Measurements from ENCODE around the gene ADAMTS16.

Gene ADAMTS16

GRCh38 chr5:5340206-5340729, 200.1 kb downstream of the ADAMTS16 start:
- in situ Hi-C loops (cut with MboI; ENCODE audit: low sequenced_read_pairs), result no loop called here
- Histone ChIP-seq H3K9me3 (no peaks in the 10 kb centered on the region), H3K36me3 (replicated peaks) (no peaks in the 10 kb centered on the region), H3K27me3 (ENCODE audit: low read depth) (no peaks in the 10 kb centered on the region), H3K4me3 (no peak overlapping the region), H3K4me1 (no peaks in the 10 kb centered on the region)
- DNase-seq (ENCODE audit: low spot score in 2 of 2), result no peak

GRCh38 chr5:5341531-5342292, 201.6 kb downstream of the ADAMTS16 start:
- H3K36me3 ChIP-seq (replicated peaks), result no peaks in the 10 kb centered on the region
- H3K4me3 ChIP-seq, result no peak overlapping the region
- no peaks in the 10 kb centered on the region for H3K27me3 ChIP-seq (ENCODE audit: low read depth)
- no peak for DNase-seq (ENCODE audit: low spot score in 2 of 2)
- H3K9me3 ChIP-seq, result no peaks in the 10 kb centered on the region
- H3K4me1 ChIP-seq, result no peaks in the 10 kb centered on the region
- in situ Hi-C loops (cut with MboI; ENCODE audit: low sequenced_read_pairs), result no loop called here

DNA sequence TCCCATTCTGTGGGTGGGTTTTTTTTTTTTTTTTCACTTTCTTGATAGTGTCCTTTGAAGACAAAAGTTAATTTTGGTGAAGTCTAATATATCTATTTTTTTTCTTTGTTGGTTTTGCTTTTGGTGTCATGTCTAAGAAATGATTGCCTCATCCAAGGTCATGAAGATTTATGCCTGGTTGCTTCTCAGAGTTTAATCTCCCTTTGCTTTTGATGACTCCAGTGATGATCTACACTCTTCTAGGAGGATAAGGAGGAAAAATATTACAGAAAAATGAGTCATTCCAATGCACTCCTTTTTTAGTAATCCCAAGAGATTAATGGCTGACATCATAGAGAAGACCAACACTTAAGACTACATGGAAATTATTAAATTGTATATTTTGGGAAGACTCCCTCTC, 202.7 kb downstream of the ADAMTS16 start:
- H3K9me3 ChIP-seq, result no peaks in the 10 kb centered on the region
- no peak overlapping the region for H3K4me3 ChIP-seq
- H3K4me1 ChIP-seq, result no peaks in the 10 kb centered on the region
- H3K27me3 ChIP-seq (ENCODE audit: low read depth), result no peaks in the 10 kb centered on the region
- DNase-seq (ENCODE audit: low spot score in 2 of 2), result no peak
- H3K36me3 ChIP-seq (replicated peaks), result no peaks in the 10 kb centered on the region
- in situ Hi-C loops (cut with MboI; ENCODE audit: low sequenced_read_pairs), result no loop called here

DNA sequence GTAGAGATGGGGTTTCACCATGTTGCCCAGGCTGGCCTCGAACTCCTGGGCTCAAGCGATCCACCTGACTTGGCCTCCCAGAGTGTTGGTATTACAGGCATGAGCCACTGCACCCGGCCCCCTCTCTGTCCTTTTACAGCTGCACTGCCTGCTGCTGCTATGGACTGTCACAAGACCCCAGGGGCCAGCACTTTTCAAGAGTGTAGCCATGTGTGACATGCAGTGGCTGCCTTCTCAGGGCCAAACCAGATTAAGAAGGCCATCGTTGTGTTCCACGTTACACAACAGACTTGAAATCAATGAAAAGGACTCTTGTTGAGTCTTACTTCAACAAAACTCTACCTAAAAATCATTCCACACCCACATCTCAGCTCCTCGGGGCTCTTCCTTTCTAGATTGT, 203.4 kb downstream of the ADAMTS16 start:
- H3K9me3 ChIP-seq, result no peaks in the 10 kb centered on the region
- no peak for DNase-seq (ENCODE audit: low spot score in 2 of 2)
- H3K27me3 ChIP-seq (ENCODE audit: low read depth), result no peaks in the 10 kb centered on the region
- H3K36me3 ChIP-seq (replicated peaks), result no peaks in the 10 kb centered on the region
- H3K4me3 ChIP-seq, result no peak overlapping the region
- in situ Hi-C loops (cut with MboI; ENCODE audit: low sequenced_read_pairs), result no loop called here
- no peaks in the 10 kb centered on the region for H3K4me1 ChIP-seq

DNA sequence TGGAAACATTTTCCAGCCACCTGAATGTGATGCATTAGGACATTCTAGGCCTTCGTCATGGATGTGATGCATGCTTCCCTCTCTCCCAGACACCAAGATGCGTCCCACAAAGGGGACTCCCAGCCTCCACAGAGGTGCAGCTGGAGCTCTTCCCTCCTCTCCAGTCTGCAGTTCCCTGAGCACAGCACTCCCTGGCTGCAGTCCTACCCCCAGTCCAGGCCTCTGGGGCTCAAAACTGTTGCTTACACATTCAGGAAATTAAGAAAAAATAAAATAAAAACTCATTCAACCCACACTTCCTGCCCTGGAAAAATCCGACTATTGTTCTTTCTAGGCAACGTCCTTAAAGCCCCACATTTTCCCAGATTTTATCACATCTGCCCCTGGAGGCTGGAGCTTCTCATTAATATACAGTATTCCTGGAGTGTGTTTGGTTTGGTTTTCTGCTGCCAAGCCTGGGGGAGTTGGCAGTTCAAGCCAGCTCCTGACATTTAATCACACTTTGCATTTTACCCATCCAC, 204.0 kb downstream of the ADAMTS16 start:
- DNase-seq (ENCODE audit: low spot score in 2 of 2), result no peak
- H3K36me3 ChIP-seq (replicated peaks), result no peaks in the 10 kb centered on the region
- H3K27me3 ChIP-seq (ENCODE audit: low read depth), result no peaks in the 10 kb centered on the region
- H3K4me1 ChIP-seq, result no peaks in the 10 kb centered on the region
- in situ Hi-C loops (cut with MboI; ENCODE audit: low sequenced_read_pairs), result no loop called here
- no peak overlapping the region for H3K4me3 ChIP-seq
- no peaks in the 10 kb centered on the region for H3K9me3 ChIP-seq

DNA sequence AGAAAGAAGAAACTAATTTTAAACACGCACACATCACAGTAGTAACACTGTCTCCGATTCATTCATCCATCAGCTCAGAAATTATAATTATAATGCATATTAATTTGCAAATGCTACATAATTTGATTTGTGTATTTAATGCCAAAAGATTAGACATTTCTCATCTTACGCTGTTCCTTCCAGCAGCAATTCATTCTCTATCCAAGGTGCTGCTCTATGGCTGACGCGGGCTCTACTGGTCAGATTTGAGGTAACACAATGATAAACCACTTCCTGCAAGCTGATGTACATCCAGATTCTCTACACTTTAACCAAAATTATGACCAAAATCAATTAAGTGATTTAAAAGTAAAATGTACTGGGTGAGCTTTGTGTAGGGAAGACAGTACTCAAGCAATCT, 204.5 kb downstream of the ADAMTS16 start:
- H3K27me3 ChIP-seq (ENCODE audit: low read depth), result no peaks in the 10 kb centered on the region
- H3K36me3 ChIP-seq (replicated peaks), result no peaks in the 10 kb centered on the region
- H3K9me3 ChIP-seq, result no peaks in the 10 kb centered on the region
- DNase-seq (ENCODE audit: low spot score in 2 of 2), result no peak
- in situ Hi-C loops (cut with MboI; ENCODE audit: low sequenced_read_pairs), result no loop called here
- H3K4me3 ChIP-seq, result no peak overlapping the region
- no peaks in the 10 kb centered on the region for H3K4me1 ChIP-seq

DNA sequence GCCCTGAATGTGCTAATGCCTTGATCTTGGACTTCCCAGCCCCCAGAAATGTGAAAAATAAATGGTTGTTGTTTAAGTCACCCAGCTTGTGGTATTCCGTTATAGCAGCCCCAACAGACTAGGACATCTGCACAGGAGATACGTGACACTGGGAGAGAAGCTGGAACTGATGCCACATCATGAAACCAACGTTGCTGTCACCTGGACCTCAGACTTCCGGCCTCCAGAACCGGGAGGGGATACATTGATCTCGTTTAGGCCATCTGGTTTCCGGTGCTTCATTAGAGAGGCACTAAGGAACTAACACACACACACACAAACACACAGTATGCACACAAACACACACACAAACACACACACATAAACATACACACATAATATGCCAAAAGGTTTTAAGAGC, 207.3 kb downstream of the ADAMTS16 start:
- no peak for DNase-seq (ENCODE audit: low spot score in 2 of 2)
- in situ Hi-C loops (cut with MboI; ENCODE audit: low sequenced_read_pairs), result no loop called here
- Histone ChIP-seq H3K4me3 (no peak overlapping the region), H3K27me3 (ENCODE audit: low read depth) (no peaks in the 10 kb centered on the region), H3K36me3 (replicated peaks) (no peaks in the 10 kb centered on the region), H3K9me3 (no peaks in the 10 kb centered on the region), H3K4me1 (no peaks in the 10 kb centered on the region)

GRCh38 chr5:5348135-5348534, 208.0 kb downstream of the ADAMTS16 start:
- DNase-seq (ENCODE audit: low spot score in 2 of 2), result no peak
- H3K4me3 ChIP-seq, result no peak overlapping the region
- no peaks in the 10 kb centered on the region for H3K27me3 ChIP-seq (ENCODE audit: low read depth)
- no peaks in the 10 kb centered on the region for H3K36me3 ChIP-seq (replicated peaks)
- in situ Hi-C loops (cut with MboI; ENCODE audit: low sequenced_read_pairs), result no loop called here
- no peaks in the 10 kb centered on the region for H3K4me1 ChIP-seq
- no peaks in the 10 kb centered on the region for H3K9me3 ChIP-seq

GRCh38 chr5:5348576-5348975, 208.4 kb downstream of the ADAMTS16 start:
- H3K27me3 ChIP-seq (ENCODE audit: low read depth), result no peaks in the 10 kb centered on the region
- no peaks in the 10 kb centered on the region for H3K4me1 ChIP-seq
- DNase-seq (ENCODE audit: low spot score in 2 of 2), result no peak
- no peaks in the 10 kb centered on the region for H3K9me3 ChIP-seq
- H3K4me3 ChIP-seq, result no peak overlapping the region
- no peaks in the 10 kb centered on the region for H3K36me3 ChIP-seq (replicated peaks)
- in situ Hi-C loops (cut with MboI; ENCODE audit: low sequenced_read_pairs), result no loop called here

DNA sequence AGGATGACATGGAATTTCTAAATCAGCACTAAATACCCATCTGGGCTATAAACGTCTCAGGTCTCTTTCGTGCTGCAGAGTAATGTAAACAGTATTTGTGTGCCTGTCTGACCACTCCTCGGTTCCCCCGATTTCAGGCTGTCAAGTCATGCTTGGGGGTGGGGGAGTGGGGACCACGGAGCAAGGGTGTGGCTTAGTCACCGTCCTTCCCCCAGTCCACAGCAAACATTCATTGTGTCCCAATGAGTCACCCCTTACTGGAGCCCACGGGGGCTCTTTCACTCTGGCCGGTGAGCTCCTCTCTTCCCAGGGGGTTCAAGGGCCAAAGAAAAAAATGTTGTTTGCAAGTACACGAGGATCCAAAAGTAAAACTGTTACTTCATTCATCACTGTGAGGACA, 210.0 kb downstream of the ADAMTS16 start:
- no peaks in the 10 kb centered on the region for H3K27me3 ChIP-seq (ENCODE audit: low read depth)
- H3K9me3 ChIP-seq, result no peaks in the 10 kb centered on the region
- no peaks in the 10 kb centered on the region for H3K36me3 ChIP-seq (replicated peaks)
- in situ Hi-C loops (cut with MboI; ENCODE audit: low sequenced_read_pairs), result no loop called here
- no peaks in the 10 kb centered on the region for H3K4me1 ChIP-seq
- H3K4me3 ChIP-seq, result no peak overlapping the region
- DNase-seq (ENCODE audit: low spot score in 2 of 2), result no peak

- no peak overlapping the region for H3K4me3 ChIP-seq
- no peak for DNase-seq (ENCODE audit: low spot score in 2 of 2)
- no peaks in the 10 kb centered on the region for H3K4me1 ChIP-seq
- no peaks in the 10 kb centered on the region for H3K27me3 ChIP-seq (ENCODE audit: low read depth)
- in situ Hi-C loops (cut with MboI; ENCODE audit: low sequenced_read_pairs), result no loop called here
- H3K9me3 ChIP-seq, result no peaks in the 10 kb centered on the region
- H3K36me3 ChIP-seq (replicated peaks), result no peaks in the 10 kb centered on the region
Observed at GRCh38 chr5:5351288-5351979, 211.3 kb downstream of the ADAMTS16 start.

DNA sequence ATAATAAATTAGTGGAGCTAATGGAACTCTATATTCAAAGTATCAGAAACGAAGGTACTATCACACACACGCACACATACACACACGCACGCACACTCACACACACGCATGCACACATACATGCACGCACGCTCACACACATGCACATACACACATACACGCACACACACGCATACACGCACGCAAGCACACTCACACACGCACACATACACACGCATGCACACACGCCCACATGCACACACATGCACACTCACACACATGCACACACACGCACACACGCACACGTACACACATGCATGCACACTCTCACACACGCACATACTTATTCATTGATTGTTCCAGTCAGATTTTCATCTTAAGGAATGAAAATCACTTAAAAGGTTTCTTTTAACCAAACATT, 212.5 kb downstream of the ADAMTS16 start:
- Histone ChIP-seq H3K9me3 (no peaks in the 10 kb centered on the region), H3K36me3 (replicated peaks) (no peaks in the 10 kb centered on the region), H3K4me1 (no peaks in the 10 kb centered on the region), H3K4me3 (no peak overlapping the region), H3K27me3 (ENCODE audit: low read depth) (no peaks in the 10 kb centered on the region)
- in situ Hi-C loops (cut with MboI; ENCODE audit: low sequenced_read_pairs), result no loop called here
- DNase-seq (ENCODE audit: low spot score in 2 of 2), result no peak

- H3K4me1 ChIP-seq, result no peaks in the 10 kb centered on the region
- H3K36me3 ChIP-seq (replicated peaks), result no peaks in the 10 kb centered on the region
- no peak for DNase-seq (ENCODE audit: low spot score in 2 of 2)
- no peaks in the 10 kb centered on the region for H3K27me3 ChIP-seq (ENCODE audit: low read depth)
- no peaks in the 10 kb centered on the region for H3K9me3 ChIP-seq
- in situ Hi-C loops (cut with MboI; ENCODE audit: low sequenced_read_pairs), result no loop called here
- H3K4me3 ChIP-seq, result no peak overlapping the region
Observed at GRCh38 chr5:5353681-5354080, 213.6 kb downstream of the ADAMTS16 start.

DNA sequence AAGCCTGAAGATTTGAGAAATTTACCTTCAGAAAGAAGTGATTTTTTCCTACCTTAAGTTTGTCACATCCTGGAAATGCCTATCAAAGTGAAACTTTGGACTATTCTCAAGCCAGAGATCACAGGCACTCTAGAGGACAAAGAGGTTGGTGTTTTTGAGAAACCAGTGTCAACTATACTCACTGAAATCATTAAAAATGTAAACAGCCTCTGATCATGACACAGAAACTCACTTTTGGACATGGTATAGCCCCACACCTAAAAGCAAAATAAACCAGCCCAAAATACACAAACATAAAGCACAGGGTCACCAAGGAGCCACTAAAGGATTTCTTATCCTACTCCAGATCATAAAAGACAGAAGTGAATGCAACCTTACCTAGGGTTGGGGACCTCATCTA, 216.6 kb downstream of the ADAMTS16 start:
- Histone ChIP-seq H3K4me3 (no peak overlapping the region), H3K27me3 (ENCODE audit: low read depth) (no peaks in the 10 kb centered on the region), H3K4me1 (no peaks in the 10 kb centered on the region), H3K9me3 (no peaks in the 10 kb centered on the region), H3K36me3 (replicated peaks) (no peaks in the 10 kb centered on the region)
- in situ Hi-C loops (cut with MboI; ENCODE audit: low sequenced_read_pairs), result no loop called here
- DNase-seq (ENCODE audit: low spot score in 2 of 2), result no peak

Measured in HAP-1 (cell line).